CD1c-positive myeloid dendritic cell (primary cell): ENCODE measurements around the gene PLXNB2.
"Not testable (repeated sequence)": the region's sequence is repeated elsewhere in the genome, so short reads cannot be mapped to it uniquely, and the experiment has no call there.

ENCODE experiments used
- DNase-seq: peaks from one replicate; pipeline ENCODE4 v3.0.0-alpha.2; 2016; ENCODE audit errors: extremely low spot score

Gene PLXNB2

DNA sequence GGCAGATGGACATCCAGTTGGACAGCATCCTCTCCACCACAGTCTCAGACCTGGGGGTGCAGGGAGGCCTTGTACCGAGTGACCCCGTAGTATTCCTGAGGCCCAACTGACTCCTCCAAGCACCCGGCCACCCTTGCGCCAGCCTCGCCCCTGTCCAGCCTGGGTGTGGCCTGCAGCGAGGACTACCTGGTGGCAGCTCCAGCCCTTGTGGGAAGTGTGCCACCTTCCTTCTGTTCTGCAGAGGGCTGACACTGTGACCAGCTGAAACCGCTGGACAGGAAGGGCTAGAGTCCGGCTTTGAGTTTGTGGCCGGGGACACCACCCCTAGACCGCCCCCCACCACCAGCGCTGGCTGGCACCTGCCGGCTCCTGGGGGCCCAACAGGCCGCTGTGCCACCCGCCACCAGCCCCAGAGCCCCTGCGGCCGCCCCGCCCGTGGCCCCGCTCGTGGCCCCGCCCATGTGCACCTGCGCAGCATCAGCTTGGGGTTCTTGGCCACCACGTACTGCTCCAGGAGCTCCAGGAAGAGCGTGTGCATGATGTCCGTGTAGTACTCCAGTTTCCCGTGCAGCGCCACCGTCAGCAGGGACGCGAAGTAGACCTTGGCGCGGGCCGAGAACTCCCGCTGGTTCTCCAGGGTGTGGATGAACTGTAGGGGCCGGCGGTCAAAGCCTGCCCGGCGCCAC, 27.3 kb downstream of the PLXNB2 start:
- DNase-seq: no peak

DNA sequence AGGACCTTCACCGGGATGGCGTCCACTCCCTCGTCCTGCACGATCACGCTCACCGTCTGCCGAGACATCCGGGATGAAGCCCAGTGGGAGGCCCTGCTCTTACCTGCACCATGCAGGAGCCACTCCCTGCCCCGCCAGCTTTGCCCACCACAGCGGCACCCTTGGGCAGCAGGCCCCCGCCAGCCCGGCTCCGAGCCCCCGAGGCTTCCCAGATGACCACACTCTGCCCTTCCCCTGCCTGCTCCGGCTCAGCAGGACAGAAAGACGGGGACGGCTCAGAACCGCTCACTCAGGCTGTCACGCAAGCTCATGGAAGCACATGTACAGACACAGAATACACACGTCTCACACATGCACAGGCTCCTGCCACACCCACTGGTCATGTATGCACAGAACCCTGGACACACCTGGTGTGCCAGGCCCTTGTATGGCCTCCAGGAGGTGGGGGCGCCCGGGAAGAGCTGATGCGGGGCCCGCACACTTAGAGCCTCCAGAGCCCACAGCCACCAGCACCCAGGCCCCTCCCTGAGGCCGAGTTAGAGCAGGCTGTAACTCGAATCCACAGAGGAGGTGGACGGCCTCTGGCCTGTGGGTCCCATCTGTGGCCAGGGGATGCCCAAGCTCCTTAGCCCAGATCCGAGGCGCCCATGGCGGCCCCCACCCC, 28.4 kb downstream of the PLXNB2 start:
- no peak for DNase-seq

DNA sequence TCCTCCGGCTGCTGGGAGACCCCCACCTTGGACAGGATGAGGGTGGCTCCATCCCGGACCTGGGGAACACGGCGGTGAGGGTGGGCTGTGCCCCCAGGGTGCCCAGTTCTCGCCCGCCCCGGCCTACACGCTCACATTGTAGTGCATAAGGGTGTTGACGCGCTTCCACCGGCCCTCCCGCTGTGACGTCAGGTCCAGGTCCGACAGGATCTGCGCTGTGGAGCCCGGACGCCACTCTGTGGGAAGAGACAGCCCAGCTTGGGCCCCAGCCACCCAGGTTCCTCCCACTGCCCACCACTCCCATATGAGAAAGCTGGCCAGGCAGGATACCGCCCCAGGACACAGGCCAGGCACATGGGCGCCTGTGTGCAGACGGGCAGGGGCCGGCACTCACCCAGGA, 29.0 kb downstream of the PLXNB2 start:
- no peak for DNase-seq

DNA sequence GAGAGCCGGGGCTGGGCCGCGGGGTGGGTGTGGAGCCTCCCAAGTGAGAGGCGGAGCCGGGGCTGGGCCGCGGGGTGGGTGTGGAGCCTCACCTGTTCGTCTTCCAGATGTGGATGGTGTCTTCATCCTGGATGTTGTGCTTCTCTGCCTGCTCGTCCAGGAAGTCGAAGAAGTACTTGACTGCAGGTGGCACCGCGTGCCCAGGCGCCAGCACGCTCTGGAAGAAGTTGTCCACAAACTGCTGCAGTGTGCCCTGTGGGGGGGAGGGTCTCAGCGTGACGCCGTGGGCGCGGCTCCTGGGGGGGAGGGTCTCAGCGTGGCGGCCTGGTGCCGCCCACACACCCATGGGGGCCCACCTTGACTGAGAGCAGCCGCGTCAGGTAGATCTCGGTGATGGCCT, 29.7 kb downstream of the PLXNB2 start:
- DNase-seq: no peak

DNA sequence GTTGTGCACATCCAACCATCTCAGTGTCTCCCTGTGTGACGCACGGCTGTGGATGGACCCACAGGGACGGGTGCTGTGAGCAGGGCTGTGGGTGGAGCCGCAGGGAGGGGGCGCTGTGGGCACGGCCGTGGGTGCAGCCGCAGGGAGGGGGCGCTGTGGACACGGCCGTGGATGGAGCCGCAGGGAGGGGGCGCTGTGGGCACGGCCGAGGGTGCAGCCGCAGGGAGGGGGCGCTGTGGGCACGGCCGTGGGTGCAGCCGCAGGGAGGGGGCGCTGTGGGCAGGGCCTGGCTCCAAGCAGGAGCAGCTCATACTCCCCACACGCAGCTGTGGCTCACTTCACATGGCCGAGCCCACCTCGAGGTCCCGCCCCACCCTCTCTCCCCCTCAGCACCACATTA, 31.3 kb downstream of the PLXNB2 start:
- DNase-seq: peak; percentile 60

DNA sequence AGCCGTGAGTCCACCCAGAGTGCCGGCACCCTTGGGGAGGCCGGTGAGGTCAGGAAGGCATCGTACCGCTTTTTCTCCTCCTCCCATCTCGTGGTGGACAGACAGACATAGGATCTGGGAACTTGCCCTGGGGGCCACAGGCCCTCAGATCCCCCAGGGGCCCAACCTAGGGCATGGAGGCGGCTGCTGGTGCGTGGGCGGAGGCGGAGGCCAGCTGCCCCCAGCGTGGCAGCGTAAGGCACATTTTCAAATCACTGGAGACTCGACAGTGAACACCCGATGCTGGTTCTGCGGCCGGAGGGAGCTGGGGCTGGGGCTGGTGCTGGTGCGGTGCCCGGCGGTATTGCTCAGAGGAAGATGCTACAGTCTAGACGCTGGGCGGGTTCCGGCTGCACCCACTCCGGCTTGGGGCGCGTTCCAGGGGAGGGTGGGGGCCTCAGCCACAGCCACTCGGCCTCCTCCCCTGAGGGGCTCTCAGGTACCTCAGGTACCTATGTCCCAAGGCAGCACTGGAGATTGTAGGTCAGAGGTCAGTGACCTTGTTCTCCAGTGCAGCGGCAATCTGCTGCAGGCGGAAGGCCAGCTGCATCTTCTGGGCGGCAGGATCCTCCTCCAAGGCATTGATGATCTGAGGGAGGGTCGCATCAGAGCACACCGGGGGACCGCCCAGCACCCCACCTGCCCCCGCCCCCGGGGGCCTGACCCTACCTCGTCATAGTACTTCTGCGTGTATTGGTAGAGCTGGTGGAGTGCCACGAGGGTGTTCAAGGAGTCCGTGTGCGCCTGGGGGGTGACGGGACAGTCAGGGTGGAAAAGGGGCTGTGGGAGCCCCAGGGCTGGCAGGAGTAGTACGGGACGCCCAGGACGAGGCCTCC, 32.0 kb downstream of the PLXNB2 start:
- no peak for DNase-seq

- DNase-seq: no peak
Observed at GRCh38 chr22:50274771-50275170, 32.7 kb downstream of the PLXNB2 start.

GRCh38 chr22:50274311-50274710, 33.1 kb downstream of the PLXNB2 start:
- DNase-seq: peak; percentile 48

- not testable (repeated sequence) for DNase-seq
Observed at GRCh38 chr22:50273781-50274180, 33.7 kb downstream of the PLXNB2 start.

- DNase-seq: not testable (repeated sequence)
Observed at GRCh38 chr22:50273352-50273751, 34.1 kb downstream of the PLXNB2 start.

GRCh38 chr22:50272044-50272802, 35.2 kb downstream of the PLXNB2 start:
- DNase-seq: no peak

DNA sequence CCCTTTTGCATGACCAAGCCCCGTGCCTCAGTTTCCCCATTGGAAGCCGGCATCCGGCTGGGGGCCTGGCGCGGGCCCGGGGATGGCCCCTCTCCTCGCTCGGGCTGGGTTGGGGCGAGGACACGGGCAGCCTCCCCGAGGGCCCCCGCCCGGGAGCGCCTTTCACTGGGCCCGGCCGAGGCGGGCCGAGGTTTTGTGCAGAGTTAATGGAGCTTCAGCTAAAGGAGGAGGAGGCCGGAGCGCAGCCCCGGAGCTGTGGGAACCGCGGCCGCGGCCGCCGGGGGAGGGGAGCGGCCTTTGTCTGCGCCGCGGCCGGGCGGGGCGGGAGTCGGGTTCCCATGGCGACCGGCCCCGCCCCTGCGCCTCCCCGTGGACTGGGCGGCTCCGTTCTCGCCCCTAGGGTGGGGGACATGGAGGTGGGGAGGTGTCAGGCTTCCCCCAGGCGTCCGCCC, 35.9 kb downstream of the PLXNB2 start:
- DNase-seq: peak; percentile 59

DNA sequence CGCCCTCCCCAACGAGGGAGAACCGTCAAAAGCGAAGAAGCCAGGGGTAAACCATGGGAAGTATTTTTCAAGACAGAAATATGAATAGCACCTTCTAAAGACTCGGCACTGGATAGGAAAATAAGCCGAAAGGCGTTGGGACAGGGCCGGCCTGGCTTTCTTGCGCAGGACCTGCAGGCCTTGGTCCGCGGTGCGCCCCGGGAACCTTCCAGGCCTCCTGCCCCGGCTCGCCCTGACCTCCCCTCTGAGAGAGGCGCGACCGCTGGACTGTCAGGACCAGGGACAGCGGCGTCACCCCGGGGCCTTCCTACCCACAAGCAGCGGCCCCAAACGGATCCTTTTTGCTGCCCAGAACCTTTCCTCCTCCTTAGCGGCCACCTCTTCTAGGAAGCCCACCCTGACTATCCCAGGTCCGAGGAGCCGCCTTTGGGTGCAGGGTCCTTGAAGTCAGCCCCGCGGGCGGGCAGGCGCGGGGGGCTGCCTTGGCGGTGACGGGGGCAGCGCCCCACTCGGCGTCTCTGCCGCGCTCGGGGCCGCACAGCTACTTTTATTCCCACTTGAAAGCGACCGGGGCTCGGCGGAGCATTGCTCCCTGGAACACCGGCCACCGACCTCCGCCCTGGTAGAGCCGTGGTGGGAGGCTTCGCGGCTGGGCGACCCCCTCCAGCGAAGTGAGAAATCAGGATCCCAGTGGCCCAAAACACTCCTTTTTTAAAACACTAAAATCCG, 36.6 kb downstream of the PLXNB2 start:
- peak; percentile 62 for DNase-seq

- peak; percentile 59 for DNase-seq
Observed at GRCh38 chr22:50269970-50270665, 37.3 kb downstream of the PLXNB2 start, which contains the start of gene MAPK11. Gene MAPK11, minus strand, starts transcription at chr22:50270380. Its CDS starts 88 bp downstream, at chr22:50270292.

GRCh38 chr22:50269573-50269969, 37.9 kb downstream of the PLXNB2 start:
- no peak for DNase-seq

- no peak for DNase-seq
Observed at GRCh38 chr22:50268655-50269113, 38.8 kb downstream of the PLXNB2 start.

DNA sequence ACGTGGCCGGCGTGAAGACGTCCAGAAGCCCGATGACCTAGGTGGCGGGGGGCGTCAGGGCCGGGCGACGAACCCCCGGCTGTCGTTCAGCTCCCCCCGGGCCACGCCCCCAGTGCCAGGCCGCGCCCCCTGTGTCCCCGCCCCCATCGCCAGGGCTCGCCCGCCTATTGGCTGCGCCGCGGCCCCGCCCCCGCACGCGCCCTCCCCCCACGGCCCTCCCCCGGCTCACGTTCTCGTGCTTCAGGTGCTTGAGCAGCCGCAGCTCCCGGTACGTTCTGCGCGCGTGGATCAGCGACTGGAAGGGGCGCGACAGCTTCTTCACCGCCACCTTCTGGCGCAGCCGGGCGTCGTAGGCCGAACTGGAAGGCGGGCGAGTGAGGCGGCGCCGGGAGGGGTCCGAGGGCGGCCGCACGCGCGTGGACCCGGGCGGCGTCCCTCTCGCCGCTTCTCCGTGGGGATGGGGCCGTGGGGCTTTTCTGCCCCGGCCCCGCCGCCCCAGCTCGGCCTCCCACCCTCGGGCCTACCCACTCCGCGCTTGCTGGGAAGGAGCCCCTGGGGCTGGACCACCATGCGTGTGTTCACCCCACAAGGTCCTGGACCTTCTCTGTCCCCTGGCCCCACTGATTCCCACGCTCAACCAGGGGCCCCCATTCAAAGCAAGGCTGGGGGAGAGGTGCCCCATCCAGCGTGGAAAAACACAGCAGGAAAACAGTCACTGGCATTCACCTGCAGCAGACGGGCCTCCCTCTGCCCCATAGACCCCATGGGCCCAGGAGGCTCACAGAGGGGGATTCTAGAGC, 39.7 kb downstream of the PLXNB2 start:
- DNase-seq: peak; percentile 59

DNA sequence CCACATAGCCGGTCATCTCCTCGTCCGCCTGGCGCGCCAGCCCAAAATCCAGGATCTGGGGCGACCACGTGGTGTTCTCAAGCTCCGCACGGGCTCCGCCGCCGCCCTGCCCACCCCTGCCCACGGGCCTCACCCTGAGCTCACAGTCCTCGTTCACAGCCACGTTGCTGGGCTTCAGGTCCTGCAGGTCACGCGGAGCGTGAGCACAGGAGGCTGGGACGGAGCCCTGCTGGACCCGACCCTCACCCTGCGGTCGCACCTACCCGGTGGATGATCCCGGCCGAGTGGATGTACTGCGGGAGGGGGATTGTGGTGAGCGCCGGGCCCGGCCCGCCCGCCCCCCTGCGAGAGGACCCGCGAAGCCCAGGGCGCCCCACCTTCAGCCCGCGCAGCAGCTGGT, 40.5 kb downstream of the PLXNB2 start:
- DNase-seq: no peak

- no peak for DNase-seq
Observed at GRCh38 chr22:50264946-50265669, 42.3 kb downstream of the PLXNB2 start.
